ENCODE results near the gene SLAMF9. TPM values are rescaled to one million over a fixed set of nuclear protein-coding genes. Genes with fewer than 3 reads are reported as not detected.

The SLAMF9 gene
- total and polyA plus RNA-seq, 5 donors from 2014 or later, result not detected

DNA sequence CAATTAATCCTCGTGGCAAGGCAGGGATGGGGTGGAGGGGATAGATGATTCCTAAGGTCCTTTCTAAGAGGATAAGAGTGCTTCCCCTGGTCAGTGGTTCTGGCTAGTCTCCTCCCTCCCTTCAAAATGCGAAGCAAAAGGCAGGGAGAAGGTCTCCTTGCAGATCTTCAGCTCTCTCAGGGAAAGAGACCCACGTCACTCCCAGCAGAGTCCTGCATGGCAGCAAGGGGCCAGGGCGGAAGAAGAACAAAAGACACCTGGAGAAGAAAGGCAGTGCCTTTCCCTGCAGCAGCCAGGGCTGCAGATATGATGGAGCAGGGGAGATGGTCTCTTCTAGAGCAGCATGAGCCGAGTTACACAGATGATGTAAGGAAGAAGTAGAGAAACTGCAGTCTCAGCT lies 29.6 kb upstream of the SLAMF9 start:
- no peaks in the 10 kb centered on the region for H3K9me3 Mint-ChIP-seq
- Histone ChIP-seq H3K4me3 (ENCODE audit: low read depth, low read length) (no peak overlapping the region), H3K27ac (ENCODE audit: insufficient read depth, low read length, poor library complexity, severe bottlenecking) (no peak overlapping the region), H3K9me3 (ENCODE audit: control insufficient read depth in 2 of 2, low read length in 2 of 2) (no peaks in the 10 kb centered on the region), H3K36me3 (ENCODE audit: control insufficient read depth, insufficient read depth, low read length) (no peaks in the 10 kb centered on the region), H3K4me1 (ENCODE audit: control insufficient read depth, insufficient read depth, low read length, poor library complexity, severe bottlenecking) (no peaks in the 10 kb centered on the region), H3K27me3 (ENCODE audit: control insufficient read depth, insufficient read depth, low read length) (peaks cover 21% of the 10 kb centered on the region)
- no peak overlapping the region for H3K4me3 Mint-ChIP-seq
- H3K27me3 Mint-ChIP-seq, result peaks cover 46% of the 10 kb centered on the region
- H3K36me3 Mint-ChIP-seq, result no peaks in the 10 kb centered on the region
- H3K27ac Mint-ChIP-seq, result no peak overlapping the region
- no peak for DNase-seq
- ATAC-seq (ENCODE audit: low read depth in 2 of 2), result no peak
- H3K4me1 Mint-ChIP-seq, result peaks cover 0 to 4% (median 0%) of the 10 kb centered on the region in 4 donors

DNA sequence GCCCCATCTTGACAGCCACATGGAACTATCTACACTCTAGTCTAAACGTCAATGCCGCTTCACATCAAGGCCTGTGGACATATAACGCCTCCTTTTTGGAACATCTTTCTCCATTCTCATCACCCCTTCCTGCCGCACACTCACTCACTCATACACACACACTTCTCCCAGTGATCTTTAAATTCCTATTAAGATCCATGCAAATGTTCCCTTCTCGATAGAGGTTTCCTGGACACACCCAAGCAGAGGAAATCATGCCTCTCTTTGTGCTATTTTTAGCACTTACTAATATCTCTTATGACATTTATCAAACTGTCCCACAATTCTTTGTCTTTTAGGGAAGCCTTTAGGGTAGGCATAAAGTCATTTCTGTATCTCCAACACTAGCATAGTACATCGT lies 28.2 kb upstream of the SLAMF9 start:
- DNase-seq (no peak), ATAC-seq (ENCODE audit: low read depth in 2 of 2) (no peak)
- H3K36me3 Mint-ChIP-seq, result no peaks in the 10 kb centered on the region
- no peaks in the 10 kb centered on the region for H3K36me3 ChIP-seq (ENCODE audit: control insufficient read depth, insufficient read depth, low read length)
- no peaks in the 10 kb centered on the region for H3K9me3 Mint-ChIP-seq
- H3K27me3 Mint-ChIP-seq, result peaks cover 45% of the 10 kb centered on the region
- H3K4me3 Mint-ChIP-seq, result no peak overlapping the region
- peaks cover 0 to 4% (median 0%) of the 10 kb centered on the region in 4 donors for H3K4me1 Mint-ChIP-seq
- no peak overlapping the region for H3K27ac Mint-ChIP-seq
- peaks cover 16% of the 10 kb centered on the region for H3K27me3 ChIP-seq (ENCODE audit: control insufficient read depth, insufficient read depth, low read length)
- no peaks in the 10 kb centered on the region for H3K4me1 ChIP-seq (ENCODE audit: control insufficient read depth, insufficient read depth, low read length, poor library complexity, severe bottlenecking)
- no peaks in the 10 kb centered on the region for H3K9me3 ChIP-seq (ENCODE audit: control insufficient read depth in 2 of 2, low read length in 2 of 2)
- H3K4me3 ChIP-seq (ENCODE audit: low read depth, low read length), result no peak overlapping the region
- no peak overlapping the region for H3K27ac ChIP-seq (ENCODE audit: insufficient read depth, low read length, poor library complexity, severe bottlenecking)

DNA sequence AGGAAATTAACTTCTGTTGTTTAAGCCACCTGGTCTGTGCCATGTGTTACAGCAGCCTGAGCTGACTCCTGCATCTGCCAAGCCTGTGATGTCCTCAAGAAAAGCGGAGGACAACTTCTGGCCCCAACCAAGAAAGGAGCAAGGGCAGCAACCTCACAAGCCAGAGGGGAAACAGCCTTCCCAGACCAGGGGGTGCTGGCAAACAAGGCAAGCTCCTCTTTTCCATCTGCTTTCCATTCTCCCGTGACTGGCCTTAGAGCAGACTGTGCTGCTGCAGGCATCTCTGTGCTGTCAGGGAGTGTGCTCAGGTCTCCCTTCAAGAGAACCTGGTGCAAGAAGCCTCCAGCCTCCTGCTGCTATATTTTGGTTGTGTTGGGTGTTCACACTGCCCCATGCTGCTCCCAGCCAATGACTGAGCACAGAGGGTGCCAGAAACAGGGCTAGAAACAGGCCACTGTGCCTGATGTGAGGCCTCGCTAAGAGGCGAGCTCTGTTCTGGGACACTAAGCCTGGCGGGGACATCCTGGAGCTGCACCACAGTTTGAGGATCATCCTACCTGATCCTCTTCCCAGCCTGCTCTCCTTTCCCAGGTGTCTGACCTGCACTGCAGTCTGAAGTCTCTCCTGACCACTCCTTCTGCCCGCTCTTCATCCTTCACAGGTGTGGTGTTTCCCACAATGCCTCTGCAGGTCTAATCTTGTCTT lies 27.5 kb upstream of the SLAMF9 start:
- H3K27me3 ChIP-seq (ENCODE audit: control insufficient read depth, insufficient read depth, low read length), result peaks cover 18% of the 10 kb centered on the region
- ATAC-seq (ENCODE audit: low read depth in 2 of 2) (no peak), DNase-seq (no peak)
- no peak overlapping the region for H3K27ac Mint-ChIP-seq
- no peaks in the 10 kb centered on the region for H3K36me3 Mint-ChIP-seq
- H3K4me1 ChIP-seq (ENCODE audit: control insufficient read depth, insufficient read depth, low read length, poor library complexity, severe bottlenecking), result no peaks in the 10 kb centered on the region
- H3K27ac ChIP-seq (ENCODE audit: insufficient read depth, low read length, poor library complexity, severe bottlenecking), result no peak overlapping the region
- no peaks in the 10 kb centered on the region for H3K9me3 ChIP-seq (ENCODE audit: control insufficient read depth in 2 of 2, low read length in 2 of 2)
- H3K4me3 ChIP-seq (ENCODE audit: low read depth, low read length), result no peak overlapping the region
- H3K27me3 Mint-ChIP-seq, result peaks cover 47% of the 10 kb centered on the region
- H3K4me3 Mint-ChIP-seq, result no peak overlapping the region
- H3K4me1 Mint-ChIP-seq, result peaks cover 0 to 4% (median 0%) of the 10 kb centered on the region in 4 donors
- H3K9me3 Mint-ChIP-seq, result no peaks in the 10 kb centered on the region
- H3K36me3 ChIP-seq (ENCODE audit: control insufficient read depth, insufficient read depth, low read length), result no peaks in the 10 kb centered on the region

- Mint-ChIP-seq H3K27ac (no peak overlapping the region), H3K9me3 (no peaks in the 10 kb centered on the region), H3K27me3 (peaks cover 40% of the 10 kb centered on the region), H3K4me3 (no peak overlapping the region), H3K36me3 (no peaks in the 10 kb centered on the region), H3K4me1 (peaks cover 0 to 4% (median 0%) of the 10 kb centered on the region in 4 donors)
- Histone ChIP-seq H3K36me3 (ENCODE audit: control insufficient read depth, insufficient read depth, low read length) (no peaks in the 10 kb centered on the region), H3K4me1 (ENCODE audit: control insufficient read depth, insufficient read depth, low read length, poor library complexity, severe bottlenecking) (no peaks in the 10 kb centered on the region), H3K27me3 (ENCODE audit: control insufficient read depth, insufficient read depth, low read length) (peaks cover 20% of the 10 kb centered on the region), H3K9me3 (ENCODE audit: control insufficient read depth in 2 of 2, low read length in 2 of 2) (no peaks in the 10 kb centered on the region), H3K27ac (ENCODE audit: insufficient read depth, low read length, poor library complexity, severe bottlenecking) (no peak overlapping the region), H3K4me3 (ENCODE audit: low read depth, low read length) (no peak overlapping the region)
- no peak for DNase-seq
- ATAC-seq (ENCODE audit: low read depth in 2 of 2), result no peak
Measured at GRCh38 chr1:159980786-159981185, 26.7 kb upstream of the SLAMF9 start.

DNA sequence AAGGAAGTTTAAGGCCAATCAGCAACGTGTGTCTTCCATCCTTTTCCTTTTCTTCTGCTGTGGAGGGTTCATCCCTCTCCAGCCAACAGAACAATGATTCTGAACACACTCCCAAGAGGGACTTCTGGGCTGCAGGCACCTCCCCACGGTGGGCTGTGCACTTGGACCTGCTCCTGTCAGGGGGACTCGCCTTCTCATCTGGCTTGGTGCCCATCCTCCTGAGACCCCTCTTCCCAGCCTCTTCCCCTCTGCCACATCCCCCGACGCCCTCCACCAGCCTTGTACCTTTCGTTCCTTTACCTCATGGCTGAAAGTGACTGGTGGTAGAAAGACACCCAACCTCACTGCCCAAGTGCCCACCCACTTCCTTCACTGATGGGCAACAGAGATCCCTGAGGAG lies 26.0 kb upstream of the SLAMF9 start:
- ATAC-seq (ENCODE audit: low read depth in 2 of 2) (no peak), DNase-seq (no peak)
- no peak overlapping the region for H3K27ac Mint-ChIP-seq
- no peak overlapping the region for H3K4me3 Mint-ChIP-seq
- H3K4me1 ChIP-seq (ENCODE audit: control insufficient read depth, insufficient read depth, low read length, poor library complexity, severe bottlenecking), result no peaks in the 10 kb centered on the region
- H3K27me3 ChIP-seq (ENCODE audit: control insufficient read depth, insufficient read depth, low read length), result peaks cover 26% of the 10 kb centered on the region
- H3K9me3 ChIP-seq (ENCODE audit: control insufficient read depth in 2 of 2, low read length in 2 of 2), result no peaks in the 10 kb centered on the region
- peaks cover 0 to 4% (median 0%) of the 10 kb centered on the region in 4 donors for H3K4me1 Mint-ChIP-seq
- no peak overlapping the region for H3K27ac ChIP-seq (ENCODE audit: insufficient read depth, low read length, poor library complexity, severe bottlenecking)
- peaks cover 40% of the 10 kb centered on the region for H3K27me3 Mint-ChIP-seq
- H3K4me3 ChIP-seq (ENCODE audit: low read depth, low read length), result no peak overlapping the region
- no peaks in the 10 kb centered on the region for H3K36me3 Mint-ChIP-seq
- no peaks in the 10 kb centered on the region for H3K36me3 ChIP-seq (ENCODE audit: control insufficient read depth, insufficient read depth, low read length)
- no peaks in the 10 kb centered on the region for H3K9me3 Mint-ChIP-seq

- Histone ChIP-seq H3K36me3 (ENCODE audit: control insufficient read depth, insufficient read depth, low read length) (no peaks in the 10 kb centered on the region), H3K27ac (ENCODE audit: insufficient read depth, low read length, poor library complexity, severe bottlenecking) (no peak overlapping the region), H3K27me3 (ENCODE audit: control insufficient read depth, insufficient read depth, low read length) (peaks cover 25% of the 10 kb centered on the region), H3K4me1 (ENCODE audit: control insufficient read depth, insufficient read depth, low read length, poor library complexity, severe bottlenecking) (no peaks in the 10 kb centered on the region), H3K9me3 (ENCODE audit: control insufficient read depth in 2 of 2, low read length in 2 of 2) (no peaks in the 10 kb centered on the region), H3K4me3 (ENCODE audit: low read depth, low read length) (no peak overlapping the region)
- Mint-ChIP-seq H3K36me3 (no peaks in the 10 kb centered on the region), H3K9me3 (no peaks in the 10 kb centered on the region), H3K4me1 (peaks cover 0 to 4% (median 0%) of the 10 kb centered on the region in 4 donors), H3K4me3 (no peak overlapping the region), H3K27me3 (peaks cover 40% of the 10 kb centered on the region), H3K27ac (no peak overlapping the region)
- ATAC-seq (ENCODE audit: low read depth in 2 of 2) (no peak), DNase-seq (no peak)
Measured at GRCh38 chr1:159979257-159979656, 25.2 kb upstream of the SLAMF9 start.

DNA sequence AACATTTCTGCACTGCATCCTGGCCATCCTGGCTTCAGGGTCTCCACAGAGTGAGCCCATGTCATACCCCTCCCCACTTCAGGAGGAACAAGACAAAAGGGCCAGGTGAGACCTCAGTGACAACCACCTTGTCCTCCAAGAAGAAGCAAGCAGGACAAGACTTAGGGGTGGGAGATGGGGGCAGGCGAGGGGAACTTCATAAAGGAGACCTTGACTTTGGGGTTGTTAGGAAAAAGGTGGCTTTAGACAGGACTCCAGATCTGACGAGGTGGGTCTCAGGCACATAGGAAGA lies 24.0 kb upstream of the SLAMF9 start:
- Mint-ChIP-seq H3K9me3 (no peaks in the 10 kb centered on the region), H3K36me3 (no peaks in the 10 kb centered on the region), H3K4me1 (peaks cover 0 to 4% (median 0%) of the 10 kb centered on the region in 4 donors), H3K27ac (no peak overlapping the region), H3K4me3 (no peak overlapping the region), H3K27me3 (peaks cover 36% of the 10 kb centered on the region)
- ATAC-seq (ENCODE audit: low read depth in 2 of 2) (no peak), DNase-seq (no peak)
- H3K4me3 ChIP-seq (ENCODE audit: low read depth, low read length), result no peak overlapping the region
- no peak overlapping the region for H3K27ac ChIP-seq (ENCODE audit: insufficient read depth, low read length, poor library complexity, severe bottlenecking)
- H3K27me3 ChIP-seq (ENCODE audit: control insufficient read depth, insufficient read depth, low read length), result peaks cover 18% of the 10 kb centered on the region
- H3K9me3 ChIP-seq (ENCODE audit: control insufficient read depth in 2 of 2, low read length in 2 of 2), result no peaks in the 10 kb centered on the region
- no peaks in the 10 kb centered on the region for H3K36me3 ChIP-seq (ENCODE audit: control insufficient read depth, insufficient read depth, low read length)
- H3K4me1 ChIP-seq (ENCODE audit: control insufficient read depth, insufficient read depth, low read length, poor library complexity, severe bottlenecking), result no peaks in the 10 kb centered on the region

GRCh38 chr1:159977364-159978106 lies 23.5 kb upstream of the SLAMF9 start:
- Mint-ChIP-seq H3K27me3 (peaks cover 36% of the 10 kb centered on the region), H3K36me3 (no peaks in the 10 kb centered on the region), H3K4me3 (no peak overlapping the region), H3K27ac (no peak overlapping the region), H3K4me1 (peaks cover 0 to 4% (median 0%) of the 10 kb centered on the region in 4 donors), H3K9me3 (no peaks in the 10 kb centered on the region)
- no peak for DNase-seq
- Histone ChIP-seq H3K4me3 (ENCODE audit: low read depth, low read length) (no peak overlapping the region), H3K27ac (ENCODE audit: insufficient read depth, low read length, poor library complexity, severe bottlenecking) (no peak overlapping the region), H3K27me3 (ENCODE audit: control insufficient read depth, insufficient read depth, low read length) (peaks cover 16% of the 10 kb centered on the region), H3K4me1 (ENCODE audit: control insufficient read depth, insufficient read depth, low read length, poor library complexity, severe bottlenecking) (no peaks in the 10 kb centered on the region), H3K9me3 (ENCODE audit: control insufficient read depth in 2 of 2, low read length in 2 of 2) (no peaks in the 10 kb centered on the region), H3K36me3 (ENCODE audit: control insufficient read depth, insufficient read depth, low read length) (no peaks in the 10 kb centered on the region)
- no peak for ATAC-seq (ENCODE audit: low read depth in 2 of 2)
